GM10248 (cell line): ENCODE measurements around the gene LRRC43.
"Not testable (repeated sequence)": the region's sequence is repeated elsewhere in the genome, so short reads cannot be mapped to it uniquely, and the experiment has no call there.

ENCODE experiments used
- CTCF ChIA-PET: fragments of 300-600 bp; sonication (Branson Sonifier 250); formaldehyde crosslinking; extraction: SDS; loops from one replicate; lab custom pipeline; 2021; ENCODE audit warnings: antibody characterized with exemption; lab: Yijun Ruan, JAX
- POLR2A ChIA-PET: fragments of 350-650 bp; sonication (Branson Sonifier 250); formaldehyde crosslinking; extraction: SDS; loops from one replicate; lab custom pipeline; 2020; ENCODE audit warnings: antibody characterized with exemption; lab: Yijun Ruan, JAX
- DNase-seq: peaks from one replicate; pipeline ENCODE4 v3.0.0; 2012; ENCODE audit errors: extremely low spot score
- TF ChIP-seq, protein P1 (sequence below): IDR thresholded peaks from 2 replicates; pipeline ENCODE4 v1.5.1; 2012; ENCODE audit warnings: mild to moderate bottlenecking, low read depth; ENCODE audit errors: extremely low read depth, missing control alignments, control extremely low read depth

The LRRC43 gene

DNA sequence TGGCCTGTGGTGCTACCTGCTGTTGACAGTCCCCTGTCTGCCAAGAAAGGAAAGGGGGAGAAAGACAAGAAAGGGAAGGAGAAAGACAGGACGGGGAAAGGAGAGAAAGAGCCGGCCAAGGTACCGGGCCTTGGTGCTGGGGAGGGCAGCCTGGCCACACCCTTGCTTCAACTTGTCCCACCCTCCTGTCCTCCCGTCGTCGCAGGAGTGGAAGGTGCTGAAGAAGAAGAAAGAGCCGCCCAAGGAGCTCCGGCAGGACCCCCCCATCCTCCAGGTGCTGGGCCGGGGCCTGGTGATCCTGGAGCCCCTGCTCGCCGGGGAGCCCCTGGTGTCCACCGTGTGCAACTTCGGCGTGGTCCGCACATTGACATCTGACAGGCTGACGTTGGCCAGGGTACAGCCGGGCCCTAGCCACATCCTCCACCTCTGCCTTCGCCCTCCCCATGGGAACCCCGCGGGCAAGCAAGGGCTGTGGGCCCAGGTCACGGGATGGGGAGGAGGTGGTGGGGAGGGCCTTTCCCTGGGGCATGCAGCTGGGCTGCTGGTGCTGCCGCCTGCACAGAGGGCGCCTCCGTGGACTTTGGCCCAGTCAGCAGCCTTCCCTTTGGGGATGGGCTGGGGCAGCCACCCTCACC, 17.7 kb downstream of the LRRC43 start:
- no peak for DNase-seq
- TF ChIP-seq, protein P1, sequence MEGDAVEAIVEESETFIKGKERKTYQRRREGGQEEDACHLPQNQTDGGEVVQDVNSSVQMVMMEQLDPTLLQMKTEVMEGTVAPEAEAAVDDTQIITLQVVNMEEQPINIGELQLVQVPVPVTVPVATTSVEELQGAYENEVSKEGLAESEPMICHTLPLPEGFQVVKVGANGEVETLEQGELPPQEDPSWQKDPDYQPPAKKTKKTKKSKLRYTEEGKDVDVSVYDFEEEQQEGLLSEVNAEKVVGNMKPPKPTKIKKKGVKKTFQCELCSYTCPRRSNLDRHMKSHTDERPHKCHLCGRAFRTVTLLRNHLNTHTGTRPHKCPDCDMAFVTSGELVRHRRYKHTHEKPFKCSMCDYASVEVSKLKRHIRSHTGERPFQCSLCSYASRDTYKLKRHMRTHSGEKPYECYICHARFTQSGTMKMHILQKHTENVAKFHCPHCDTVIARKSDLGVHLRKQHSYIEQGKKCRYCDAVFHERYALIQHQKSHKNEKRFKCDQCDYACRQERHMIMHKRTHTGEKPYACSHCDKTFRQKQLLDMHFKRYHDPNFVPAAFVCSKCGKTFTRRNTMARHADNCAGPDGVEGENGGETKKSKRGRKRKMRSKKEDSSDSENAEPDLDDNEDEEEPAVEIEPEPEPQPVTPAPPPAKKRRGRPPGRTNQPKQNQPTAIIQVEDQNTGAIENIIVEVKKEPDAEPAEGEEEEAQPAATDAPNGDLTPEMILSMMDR = no peak
- CTCF ChIA-PET = interaction anchor here (4.1 kb wide), 1 partner anchor 9 kb away, joined by 20 read pairs; no protein-coding TSS in a partner anchor
- POLR2A ChIA-PET = no interaction called here

DNA sequence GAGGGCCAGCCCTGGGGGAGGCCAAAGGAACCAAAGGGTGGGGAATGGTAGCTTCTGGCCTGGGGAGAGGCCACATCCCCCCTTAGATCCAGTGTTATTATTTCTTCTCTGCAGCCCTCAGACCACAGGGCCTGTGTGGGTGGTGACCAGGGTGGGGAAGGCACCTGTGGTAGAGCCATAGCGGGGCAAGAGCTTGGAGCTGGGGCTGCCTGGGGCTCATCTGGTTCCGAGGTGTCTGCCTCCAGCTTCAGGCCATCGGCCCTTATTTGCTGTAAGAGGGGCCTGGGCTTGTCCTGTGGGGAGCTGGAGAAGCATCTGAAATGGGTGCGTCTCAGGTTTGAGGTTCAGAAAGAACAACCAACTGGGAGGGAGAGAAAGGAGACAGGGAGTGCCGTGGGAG, 18.5 kb downstream of the LRRC43 start:
- CTCF ChIA-PET = interaction anchor here (4.1 kb wide), 1 partner anchor 10 kb away, joined by 20 read pairs; no protein-coding TSS in a partner anchor

DNA sequence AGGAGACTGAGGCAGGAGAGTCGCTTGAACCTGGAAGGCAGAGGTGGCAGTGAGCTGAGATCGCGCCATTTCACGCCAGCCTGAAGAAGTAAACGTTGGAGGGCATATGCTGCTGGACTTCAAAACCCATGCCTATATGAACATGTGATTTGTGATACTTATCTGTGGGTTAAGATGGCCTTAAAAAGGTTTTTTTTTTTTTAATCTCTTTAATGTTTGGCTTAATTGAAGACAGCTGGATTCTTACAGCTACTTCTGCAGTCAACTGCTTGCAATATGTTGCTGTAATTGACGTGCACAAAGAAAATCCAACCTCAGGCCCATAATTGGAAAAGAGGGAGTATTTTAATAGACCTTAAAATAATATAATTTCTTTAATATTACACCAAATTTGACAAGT, 19.1 kb downstream of the LRRC43 start:
- DNase-seq = no peak
- ChIA-PET POLR2A (no interaction called here), CTCF (interaction anchor here (4.1 kb wide), 1 partner anchor 11 kb away, joined by 20 read pairs; no protein-coding TSS in a partner anchor)
- TF ChIP-seq, protein P1 = no peak

More for the DNA sequence above, 18.5 kb downstream of the LRRC43 start:
- POLR2A ChIA-PET = no interaction called here
- no peak for DNase-seq
- TF ChIP-seq, protein P1 = no peak

DNA sequence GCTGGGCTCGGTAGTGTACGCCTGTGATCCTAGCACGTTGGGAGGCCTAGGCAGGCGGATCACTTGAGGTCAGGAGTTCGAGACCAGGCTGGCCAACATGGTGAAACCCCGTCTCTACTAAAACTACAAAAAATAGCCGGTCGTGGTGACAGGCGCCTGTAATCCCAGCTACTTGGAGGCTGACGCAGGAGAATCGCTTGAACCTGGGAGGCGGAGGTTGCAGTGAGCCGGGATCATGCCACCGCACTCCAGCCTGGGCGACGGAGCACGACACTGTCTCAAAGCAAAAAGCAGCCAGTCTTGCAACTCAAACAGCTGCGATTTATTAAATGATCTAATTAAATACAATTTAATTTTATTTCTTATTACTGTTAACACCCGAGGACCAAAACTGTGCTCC, 19.9 kb downstream of the LRRC43 start:
- CTCF ChIA-PET = interaction anchor here (0.9 to 4.1 kb wide), 2 partner anchors 12 to 15 kb away, joined by 3 to 20 read pairs; no protein-coding TSS in a partner anchor
- DNase-seq, POLR2A ChIA-PET: not testable (repeated sequence)

DNA sequence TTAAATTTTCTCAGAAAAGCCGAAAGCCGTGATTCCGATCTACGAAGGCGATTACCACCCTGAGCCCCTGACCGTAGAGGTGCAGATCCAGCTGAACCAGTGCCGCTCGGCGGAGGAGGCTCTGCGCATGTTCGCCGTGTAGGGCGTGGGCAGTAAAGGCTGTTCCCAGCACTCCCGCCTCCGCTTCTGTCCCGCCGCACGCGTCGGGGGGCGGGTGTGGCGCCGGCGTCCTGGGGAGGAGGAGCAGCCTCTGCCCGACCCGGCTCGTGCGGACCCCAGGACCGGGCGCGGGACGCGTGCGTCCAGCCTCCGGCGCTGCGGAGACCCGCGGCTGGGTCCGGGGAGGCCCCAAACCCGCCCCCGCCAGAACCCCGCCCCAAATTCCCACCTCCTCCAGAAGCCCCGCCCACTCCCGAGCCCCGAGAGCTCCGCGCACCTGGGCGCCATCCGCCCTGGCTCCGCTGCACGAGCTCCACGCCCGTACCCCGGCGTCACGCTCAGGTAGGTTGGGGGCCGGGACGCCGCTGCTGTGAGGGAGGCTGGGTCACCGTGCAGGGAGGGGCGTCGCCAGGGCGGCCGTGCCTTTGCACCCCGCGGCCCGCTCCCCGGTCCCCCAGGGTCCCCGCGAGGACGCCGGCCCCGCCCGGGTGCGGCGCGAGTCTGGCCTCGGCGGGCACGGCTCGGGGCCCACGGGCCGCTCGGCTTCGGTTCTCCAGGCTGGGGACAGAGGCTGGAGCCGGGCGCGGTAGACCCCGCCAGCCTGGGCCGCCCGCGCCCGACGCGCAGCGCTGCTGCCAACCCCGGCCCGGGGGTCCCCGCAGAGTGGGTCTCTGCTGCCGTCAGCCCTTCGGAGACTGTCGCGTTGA, 20.6 kb downstream of the LRRC43 start, which contains the start of gene B3GNT4:
Gene B3GNT4, plus strand, starts transcription at position 409 of the 866 bp plus-strand sequence. CDS start 910 bp downstream, outside the sequence.
- DNase-seq = peak; percentile 73
- POLR2A ChIA-PET = interaction anchor here (0.6 kb wide), 2 partner anchors 38 to 525 kb away, joined by 3 to 4 read pairs; no protein-coding TSS in a partner anchor
- TF ChIP-seq, protein P1 = no peak
- CTCF ChIA-PET = interaction anchor here (0.9 to 4.1 kb wide), 3 partner anchors 12 to 73 kb away, joined by 3 to 20 read pairs (median 4); no protein-coding TSS in a partner anchor

DNA sequence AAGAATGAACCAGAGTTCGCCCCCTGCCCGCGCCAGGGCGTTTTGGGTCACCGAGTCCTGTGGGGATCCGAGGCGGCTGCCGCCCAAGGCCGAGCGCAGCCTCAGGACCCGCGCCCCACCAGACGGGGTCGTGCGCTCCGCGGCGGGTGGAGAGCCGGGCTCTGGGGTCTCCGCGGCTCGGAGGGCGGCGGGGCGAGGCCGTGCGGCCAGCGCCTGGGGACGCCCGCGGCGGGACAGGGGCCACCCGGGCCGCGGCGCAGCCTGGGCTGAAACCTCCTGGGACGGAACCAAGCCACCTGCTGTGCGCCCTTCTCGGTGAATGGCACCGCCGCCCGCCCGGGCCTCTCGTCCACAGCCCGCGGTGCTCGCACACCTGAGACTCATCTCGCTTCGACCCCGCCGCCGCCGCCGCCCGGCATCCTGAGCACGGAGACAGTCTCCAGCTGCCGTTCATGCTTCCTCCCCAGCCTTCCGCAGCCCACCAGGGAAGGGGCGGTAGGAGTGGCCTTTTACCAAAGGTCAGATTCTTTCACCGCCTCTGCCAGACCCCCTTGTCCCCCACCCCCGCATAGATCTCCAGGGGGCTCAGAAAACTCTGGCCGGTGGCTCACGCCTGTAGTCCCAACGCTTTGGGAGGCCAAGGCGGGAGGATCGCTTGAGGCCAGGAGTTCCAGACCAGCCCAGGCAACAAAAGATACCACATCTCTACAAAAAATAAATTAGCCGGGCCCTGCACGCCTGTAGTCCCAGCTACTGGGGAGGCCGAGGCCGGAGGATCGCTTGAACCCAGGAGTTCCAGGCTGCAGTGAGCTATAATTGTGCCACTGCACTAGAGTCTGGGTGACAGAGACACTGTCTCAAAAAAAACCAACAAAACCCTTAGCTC, 21.5 kb downstream of the LRRC43 start:
- TF ChIP-seq, protein P1 = no peak
- CTCF ChIA-PET = interaction anchor here (0.7 to 4.1 kb wide), 3 partner anchors 12 to 74 kb away, joined by 3 to 20 read pairs (median 4); no protein-coding TSS in a partner anchor
- POLR2A ChIA-PET = interaction anchor here (0.6 to 0.7 kb wide), 2 partner anchors 22 to 39 kb away, joined by 3 to 4 read pairs; partner anchors contain the start of gene DIABLO
- DNase-seq = peak; percentile 31
